Renal cortex interstitium (tissue), 15 donors: ENCODE results near the gene NELFCD. TPM values are rescaled to one million over a fixed set of nuclear protein-coding genes. Genes with fewer than 3 reads are reported as not detected.
"Not testable (repeated sequence)": the region's sequence is repeated elsewhere in the genome, so short reads cannot be mapped to it uniquely, and the experiment has no call there.

Source experiments
- DNase-seq, 11 donors: peaks; one replicate each; pipeline ENCODE4 v3.0.0-alpha.2; 2013; ENCODE audit warnings: low read depth in 9 of 11, low spot score in 4 of 11; ENCODE audit errors: extremely low read depth in 1 of 11
- long read RNA-seq, 16 experiments: transcript quantifications; one replicate each; lab custom pipeline, GENCODE V29; 2026
- polyA plus RNA-seq, 3 donors: library from polyadenylated mRNA; unstranded; fragments of 120-200 nt; gene quantifications; one replicate each; pipeline ENCODE4 v1.2.1, GENCODE V29; 2013; ENCODE audit not compliant: insufficient read length in 3 of 3

NELFCD gene
- polyA plus RNA-seq, result 100 to 1,000 TPM; 139 to 146 (median 141) TPM
- long read RNA-seq, donor 1, transcript NELFCD-213 (15 exons, 2,305 nt), result major isoform, 10 of 20 reads
- long read RNA-seq, donor 1, transcript NELFCD-211 (4 exons, 606 nt), result minor isoform, 9 of 20 reads
- long read RNA-seq, donor 1, partial matches to known transcripts, result 0 of 20 reads
- long read RNA-seq, donor 1, other reads (novel, unspliced or antisense), result 0 of 20 reads
- long read RNA-seq, donor 2, transcript NELFCD-211 (4 exons, 606 nt), result minor isoform, 5 of 38 reads
- long read RNA-seq, donor 2, transcript NELFCD-213 (15 exons, 2,305 nt), result major isoform, 15 of 38 reads
- long read RNA-seq, donor 2, partial matches to known transcripts, result 12 of 38 reads
- long read RNA-seq, donor 2, other reads (novel, unspliced or antisense), result 5 of 38 reads
- long read RNA-seq, donor 3, transcript NELFCD-213 (15 exons, 2,305 nt), result major isoform, 22 of 61 reads
- long read RNA-seq, donor 3, transcript NELFCD-211 (4 exons, 606 nt), result minor isoform, 5 of 61 reads
- long read RNA-seq, donor 3, partial matches to known transcripts, result 18 of 61 reads
- long read RNA-seq, donor 3, other reads (novel, unspliced or antisense), result 13 of 61 reads
- long read RNA-seq, donor 4, transcript NELFCD-213 (15 exons, 2,305 nt), result major isoform, 19 of 23 reads
- long read RNA-seq, donor 4, partial matches to known transcripts, result 0 of 23 reads
- long read RNA-seq, donor 4, other reads (novel, unspliced or antisense), result 0 of 23 reads
- long read RNA-seq, donor 5, transcript NELFCD-213 (15 exons, 2,305 nt), result major isoform, 28 of 42 reads
- long read RNA-seq, donor 5, partial matches to known transcripts, result 6 of 42 reads
- long read RNA-seq, donor 5, other reads (novel, unspliced or antisense), result 0 of 42 reads
- long read RNA-seq, donor 6, transcript NELFCD-213 (15 exons, 2,305 nt), result major isoform, 18 of 69 reads
- long read RNA-seq, donor 6, partial matches to known transcripts, result 48 of 69 reads
- long read RNA-seq, donor 6, other reads (novel, unspliced or antisense), result 0 of 69 reads
- long read RNA-seq, donor 7, transcript NELFCD-213 (15 exons, 2,305 nt), result major isoform, 20 of 24 reads
- long read RNA-seq, donor 7, partial matches to known transcripts, result 0 of 24 reads
- long read RNA-seq, donor 7, other reads (novel, unspliced or antisense), result 0 of 24 reads
- long read RNA-seq, donor 8, transcript NELFCD-211 (4 exons, 606 nt), result minor isoform, 8 of 82 reads
- long read RNA-seq, donor 8, transcript NELFCD-213 (15 exons, 2,305 nt), result major isoform, 37 of 82 reads
- long read RNA-seq, donor 8, partial matches to known transcripts, result 34 of 82 reads
- long read RNA-seq, donor 8, other reads (novel, unspliced or antisense), result 0 of 82 reads
- long read RNA-seq, donor 9, transcript NELFCD-213 (15 exons, 2,305 nt), result major isoform, 16 of 39 reads
- long read RNA-seq, donor 9, partial matches to known transcripts, result 18 of 39 reads
- long read RNA-seq, donor 9, other reads (novel, unspliced or antisense), result 0 of 39 reads
- long read RNA-seq, donor 10, transcript NELFCD-213 (15 exons, 2,305 nt), result major isoform, 11 of 32 reads
- long read RNA-seq, donor 10, transcript NELFCD-211 (4 exons, 606 nt), result minor isoform, 6 of 32 reads
- long read RNA-seq, donor 10, partial matches to known transcripts, result 11 of 32 reads
- long read RNA-seq, donor 10, other reads (novel, unspliced or antisense), result 0 of 32 reads
- long read RNA-seq, donor 11, transcript NELFCD-213 (15 exons, 2,305 nt), result major isoform, 13 of 28 reads
- long read RNA-seq, donor 11, partial matches to known transcripts, result 13 of 28 reads
- long read RNA-seq, donor 11, other reads (novel, unspliced or antisense), result 0 of 28 reads
- long read RNA-seq, donor 12, transcript NELFCD-213 (15 exons, 2,305 nt), result major isoform, 14 of 24 reads
- long read RNA-seq, donor 12, partial matches to known transcripts, result 5 of 24 reads
- long read RNA-seq, donor 12, other reads (novel, unspliced or antisense), result 0 of 24 reads
- long read RNA-seq, donor 13, transcript NELFCD-213 (15 exons, 2,305 nt), result major isoform, 24 of 50 reads
- long read RNA-seq, donor 13, transcript NELFCD-211 (4 exons, 606 nt), result minor isoform, 6 of 50 reads
- long read RNA-seq, donor 13, partial matches to known transcripts, result 18 of 50 reads
- long read RNA-seq, donor 13, other reads (novel, unspliced or antisense), result 0 of 50 reads
- long read RNA-seq, donor 14, transcript NELFCD-213 (15 exons, 2,305 nt), result major isoform, 8 of 32 reads
- long read RNA-seq, donor 14, transcript NELFCD-211 (4 exons, 606 nt), result minor isoform, 5 of 32 reads
- long read RNA-seq, donor 14, partial matches to known transcripts, result 16 of 32 reads
- long read RNA-seq, donor 14, other reads (novel, unspliced or antisense), result 0 of 32 reads
- long read RNA-seq, donor 15, transcript NELFCD-213 (15 exons, 2,305 nt), result major isoform, 15 of 17 reads
- long read RNA-seq, donor 15, partial matches to known transcripts, result 0 of 17 reads
- long read RNA-seq, donor 15, other reads (novel, unspliced or antisense), result 0 of 17 reads
- long read RNA-seq, donor 16, transcript NELFCD-211 (4 exons, 606 nt), result minor isoform, 9 of 172 reads
- long read RNA-seq, donor 16, transcript NELFCD-213 (15 exons, 2,305 nt), result major isoform, 66 of 172 reads
- long read RNA-seq, donor 16, partial matches to known transcripts, result 86 of 172 reads
- long read RNA-seq, donor 16, other reads (novel, unspliced or antisense), result 5 of 172 reads

GRCh38 chr20:58980711-58981627, at the start of gene NELFCD:
TSS of gene NELFCD (plus strand) at chr20:58981256. CDS start at chr20:58981310, 54 bp downstream.
- DNase-seq, result peak; percentile 55 to 87 (median 76)

GRCh38 chr20:58932170-58932569, 48.9 kb upstream of the NELFCD start:
- DNase-seq, result no peak

- no peak for DNase-seq
Observed at GRCh38 chr20:58938078-58938477, 43.0 kb upstream of the NELFCD start.

- DNase-seq, result no peak
Observed at GRCh38 chr20:58938541-58938940, 42.5 kb upstream of the NELFCD start.

GRCh38 chr20:58941471-58941870, 39.6 kb upstream of the NELFCD start:
- DNase-seq, result no peak

- DNase-seq, result no peak
Observed at GRCh38 chr20:58942549-58942948, 38.5 kb upstream of the NELFCD start.

GRCh38 chr20:58944610-58945009, 36.4 kb upstream of the NELFCD start:
- DNase-seq, result no peak

- no peak for DNase-seq
Observed at GRCh38 chr20:58945965-58946631, 35.0 kb upstream of the NELFCD start.

- DNase-seq, result not testable (repeated sequence)
Observed at GRCh38 chr20:58947797-58948388, 33.2 kb upstream of the NELFCD start.

- DNase-seq, result no peak
Observed at GRCh38 chr20:58950603-58951002, 30.5 kb upstream of the NELFCD start.

- no peak for DNase-seq
Observed at GRCh38 chr20:58953050-58953449, 28.0 kb upstream of the NELFCD start.

GRCh38 chr20:58956078-58956477, 25.0 kb upstream of the NELFCD start:
- DNase-seq, result no peak

GRCh38 chr20:58959652-58960051, 21.4 kb upstream of the NELFCD start:
- no peak for DNase-seq

- DNase-seq, result no peak
Observed at GRCh38 chr20:58963060-58963584, 17.9 kb upstream of the NELFCD start.
